Left renal cortex interstitium (tissue), 4 donors: ENCODE measurements around the gene KDSR. TPM values are rescaled to one million over a fixed set of nuclear protein-coding genes. Genes with fewer than 3 reads are reported as not detected.

Source experiments
- DNase-seq, 4 donors: peaks; one replicate each; pipeline ENCODE4 v3.0.0-alpha.2; 2013; ENCODE audit warnings: low read depth in 4 of 4, low spot score in 2 of 4, missing footprints in 1 of 4
- polyA plus RNA-seq, 4 donors: library from polyadenylated mRNA; unstranded; fragments of 120-200 nt; gene quantifications; one replicate each; pipeline ENCODE4 v1.2.1, GENCODE V29; 2013; ENCODE audit not compliant: insufficient read length in 4 of 4

The KDSR gene
- polyA plus RNA-seq, 4 donors, result 38.3 to 46.5 (median 41.8) TPM

DNA sequence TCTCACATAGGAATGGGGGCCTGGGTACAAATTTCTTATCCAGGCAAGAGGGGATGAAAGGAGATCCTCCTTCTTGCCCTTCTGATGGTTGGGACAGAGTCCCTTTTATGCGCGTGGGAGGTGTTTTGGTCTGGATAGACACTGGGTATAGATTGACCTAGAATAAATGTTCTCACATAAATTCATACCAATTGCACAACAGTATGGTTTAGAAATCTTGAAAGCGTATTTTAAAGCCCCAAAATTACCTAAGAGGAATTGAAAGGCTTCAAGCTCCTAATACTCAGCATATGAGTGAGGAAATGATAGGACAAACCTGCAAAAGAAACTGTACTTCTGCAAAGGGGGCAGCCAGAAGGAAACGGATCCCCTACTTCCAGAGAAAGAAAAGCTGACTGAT, 44.8 kb downstream of the KDSR start:
- DNase-seq, result no peak

- DNase-seq, result no peak
These were observed 45.7 kb downstream of the KDSR start for GRCh38 chr18:63321291-63321690.

DNA sequence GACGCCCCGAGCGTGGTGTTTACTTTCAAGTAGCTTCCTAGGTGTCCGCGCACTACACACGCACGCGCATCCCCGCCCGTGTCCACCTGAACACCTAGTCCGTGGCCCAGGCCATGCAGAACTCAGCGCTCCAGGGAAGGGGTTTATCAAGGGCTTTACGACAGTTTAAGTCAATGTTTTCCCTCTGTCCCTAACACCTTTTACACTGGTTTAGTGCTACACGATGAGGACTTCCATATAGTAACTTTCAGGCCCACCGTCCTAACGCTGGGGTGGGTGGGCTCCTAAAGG, 46.1 kb downstream of the KDSR start:
- no peak for DNase-seq

GRCh38 chr18:63320123-63320974, 46.7 kb downstream of the KDSR start:
- DNase-seq, result peak in 3 of 4 donors; percentile 63 to 73 (median 67)

DNA sequence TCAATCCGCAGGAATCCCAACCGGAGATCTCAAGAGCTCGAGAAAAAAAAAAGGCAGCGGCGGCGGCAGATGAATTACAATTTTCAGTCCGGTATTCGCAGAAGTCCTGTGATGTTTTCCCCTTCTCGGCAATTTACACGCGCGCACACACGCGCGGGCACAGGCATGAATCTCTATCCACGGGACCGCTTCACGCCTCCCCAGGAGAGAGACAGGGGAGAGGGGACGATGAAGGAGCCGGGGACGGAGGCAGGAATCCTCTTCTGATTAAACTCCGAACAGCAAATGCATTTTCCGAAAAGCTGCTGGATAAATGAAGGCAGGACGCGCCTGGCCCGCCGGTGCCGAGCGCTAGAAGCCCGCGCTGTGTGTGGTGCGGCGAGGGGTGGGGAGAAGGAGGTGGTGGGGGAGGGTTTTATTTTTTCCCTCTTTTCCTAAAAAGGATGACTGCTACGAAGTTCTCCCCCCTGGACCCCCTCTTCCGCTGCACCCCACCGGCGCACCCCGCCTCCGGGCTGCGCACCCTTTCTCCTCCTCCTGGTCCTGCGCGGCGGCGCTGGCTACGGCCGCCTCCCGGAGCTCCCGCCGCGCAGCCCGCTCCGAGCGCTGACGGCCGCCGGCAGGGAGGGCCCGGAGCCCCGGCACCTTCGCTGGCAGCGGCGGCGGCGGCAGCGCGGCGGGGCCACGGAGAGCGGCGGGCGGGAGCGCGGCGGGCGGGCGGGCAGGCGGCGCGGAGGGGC, 47.5 kb downstream of the KDSR start, which contains the start of gene BCL2:
TSS of gene BCL2 (minus strand) at position 387 of the 740 bp plus-strand sequence.
- DNase-seq, result peak in 1 of 4 donors; percentile 46

GRCh38 chr18:63318889-63319382, 48.1 kb downstream of the KDSR start:
- no peak for DNase-seq

- DNase-seq, result peak in 2 of 4 donors; percentile 59
These were observed 48.8 kb downstream of the KDSR start for GRCh38 chr18:63317982-63318888.

- no peak for DNase-seq
These were observed 49.5 kb downstream of the KDSR start for GRCh38 chr18:63317556-63317946.

DNA sequence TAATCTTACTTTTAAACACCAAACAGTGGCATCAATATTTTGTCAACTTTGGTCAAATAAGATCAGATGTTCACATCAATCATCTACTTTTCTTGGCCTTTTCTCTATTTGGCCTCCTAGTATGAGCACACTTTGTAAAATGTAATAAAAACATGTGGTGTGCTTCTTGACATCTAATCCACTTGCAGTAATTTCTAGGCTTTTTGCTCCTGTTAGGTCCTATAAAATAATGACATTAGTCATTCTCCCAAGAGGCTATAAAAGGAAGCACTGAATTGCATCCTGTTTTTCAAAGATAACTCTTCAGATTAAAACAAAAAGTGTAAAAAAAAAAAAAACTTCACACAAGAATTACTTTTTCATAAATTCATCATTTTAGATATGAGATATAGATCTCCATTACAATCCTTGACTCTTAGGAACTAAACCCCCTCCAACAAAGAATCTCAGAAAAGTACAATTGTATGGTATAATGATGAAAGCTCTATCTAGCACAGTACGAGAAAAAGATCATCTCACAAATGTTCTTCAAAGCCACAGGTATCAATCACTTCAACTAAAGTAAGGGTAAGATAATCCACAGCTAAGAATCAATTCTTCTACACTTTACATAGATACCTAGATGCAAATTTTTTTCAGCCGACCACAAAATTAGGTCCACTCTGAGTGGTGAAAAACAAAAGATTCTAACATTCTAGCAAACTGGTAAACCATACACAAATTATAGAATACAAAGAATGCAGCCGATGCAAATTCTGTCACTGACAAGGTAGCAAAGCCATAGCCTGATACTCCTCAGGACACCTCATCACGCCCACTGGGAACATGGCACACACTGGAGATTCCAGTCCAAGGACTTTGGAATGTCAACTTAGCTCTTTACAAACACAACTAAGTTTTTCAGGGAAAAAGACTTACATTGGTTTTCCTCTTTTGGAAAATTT, 50.1 kb downstream of the KDSR start:
- no peak for DNase-seq

GRCh38 chr18:63315876-63316275, 51.1 kb downstream of the KDSR start:
- no peak for DNase-seq

GRCh38 chr18:63315131-63315662, 51.8 kb downstream of the KDSR start:
- no peak for DNase-seq

DNA sequence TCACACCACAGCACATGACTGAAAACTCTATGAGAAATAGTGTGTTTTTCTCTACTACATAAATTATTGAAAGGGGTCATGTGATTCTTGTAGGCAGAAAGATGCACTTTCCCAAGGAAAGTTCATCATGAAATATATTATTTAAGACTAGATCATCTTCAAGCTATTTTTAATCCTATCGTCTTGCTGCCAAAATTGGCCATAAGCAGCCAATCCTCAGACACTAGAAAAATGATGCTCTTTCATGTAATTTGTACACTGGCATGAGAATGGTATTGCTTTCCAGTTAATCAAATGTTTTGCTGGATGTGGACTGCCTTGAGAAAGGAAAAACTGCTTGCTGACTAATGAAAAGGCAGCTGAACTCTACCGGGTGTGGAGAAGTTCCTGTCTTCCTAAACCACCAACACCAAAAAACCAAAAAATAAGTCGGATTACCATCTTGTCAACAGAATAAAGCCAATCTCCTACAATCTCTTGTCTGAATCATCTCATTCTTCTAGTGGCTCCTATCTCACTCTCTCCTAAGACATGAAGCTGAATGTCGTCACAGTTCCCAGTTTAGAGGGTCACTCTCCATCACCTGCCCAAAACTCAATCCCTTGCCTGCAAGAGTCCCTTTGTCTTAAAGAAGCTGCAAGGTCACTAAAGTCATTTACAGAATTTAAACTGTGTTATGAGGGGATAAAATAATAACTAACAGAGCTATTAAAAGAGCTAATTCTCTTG, 52.8 kb downstream of the KDSR start:
- DNase-seq, result no peak

GRCh38 chr18:63313396-63313917, 53.5 kb downstream of the KDSR start:
- no peak for DNase-seq

- no peak for DNase-seq
These were observed 54.1 kb downstream of the KDSR start for GRCh38 chr18:63312737-63313395.

DNA sequence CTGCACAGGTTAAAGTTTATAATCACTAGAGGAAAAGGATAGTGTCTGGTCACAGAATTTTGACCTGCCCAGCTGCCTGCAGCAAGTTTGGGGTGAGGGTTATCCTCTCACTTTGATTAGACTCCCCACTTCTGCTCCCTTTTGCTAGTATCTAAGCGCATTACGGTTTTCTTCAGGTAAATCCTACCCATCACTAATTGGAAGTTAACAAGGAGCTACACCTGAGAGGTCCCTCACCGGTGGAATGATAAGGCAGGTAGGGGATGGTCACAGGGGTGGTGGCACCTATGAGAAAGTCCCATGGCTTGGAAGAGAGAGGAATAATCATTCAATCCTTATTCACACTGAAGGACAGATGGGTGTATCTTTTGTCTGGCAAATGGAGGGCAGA, 55.0 kb downstream of the KDSR start:
- DNase-seq, result no peak

DNA sequence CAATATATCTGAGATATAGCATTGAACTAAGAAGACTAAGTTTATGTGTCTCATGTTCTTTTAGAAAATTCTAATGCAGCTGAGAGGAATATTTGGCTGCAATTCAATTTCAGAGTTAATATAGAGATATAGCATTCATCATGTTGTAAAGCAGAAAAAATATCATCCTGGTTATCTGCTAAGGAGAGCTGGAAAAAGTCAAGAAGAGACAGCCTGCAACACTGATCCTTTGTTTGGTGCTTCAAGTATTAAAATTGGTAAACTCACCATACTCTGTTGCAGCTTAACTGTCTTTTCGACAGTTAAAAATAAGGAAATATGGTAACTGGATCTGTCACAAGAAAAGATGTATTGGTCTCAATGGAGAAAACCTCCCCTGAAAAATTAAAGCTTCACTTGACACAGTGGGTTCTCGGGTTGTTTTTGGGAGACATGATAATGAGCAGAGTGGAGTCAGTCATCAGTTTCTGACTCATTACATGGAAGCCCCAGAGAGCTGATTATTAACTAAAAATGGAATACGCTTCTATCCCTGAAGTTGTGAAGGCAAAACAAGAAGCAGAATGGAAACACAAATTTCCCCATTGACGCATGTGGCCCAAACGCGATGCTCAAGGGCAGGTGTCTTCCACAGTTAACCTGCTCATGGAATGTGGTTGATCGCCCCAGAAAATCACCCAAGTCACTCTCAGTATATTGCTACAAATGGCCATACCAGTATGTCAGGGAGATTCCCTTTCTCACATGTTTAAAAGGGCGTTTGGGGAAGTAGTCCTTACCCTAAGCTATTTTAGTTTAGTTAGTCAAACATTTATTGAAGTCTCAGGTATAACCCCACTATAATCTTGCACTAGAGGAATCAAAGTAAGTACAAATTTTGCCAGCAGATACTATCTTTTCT, 55.6 kb downstream of the KDSR start:
- DNase-seq, result no peak

DNA sequence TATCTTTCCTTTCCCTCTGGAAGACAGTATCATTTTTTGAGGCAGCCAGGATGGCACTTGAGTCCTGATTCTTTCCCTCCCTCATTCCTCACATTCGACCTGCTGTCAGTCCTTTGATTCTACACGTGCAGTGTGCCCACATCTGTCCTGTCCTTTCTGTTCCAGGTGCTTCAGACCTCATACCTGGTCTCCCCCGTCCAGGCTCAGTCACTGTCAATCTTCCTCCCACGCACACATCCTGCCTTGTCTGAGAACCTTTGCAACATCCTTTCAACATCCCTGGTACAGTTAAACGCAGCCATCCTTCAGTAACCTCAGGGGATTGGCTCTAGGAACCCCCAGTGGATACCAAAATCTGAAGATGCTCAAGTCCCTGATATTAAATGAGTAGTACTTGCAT, 57.6 kb downstream of the KDSR start:
- DNase-seq, result no peak
